BLaER1 (cell line): ENCODE measurements around the gene ZFP36L2.
A peak's percentile ranks its signal among the peaks of the same experiment; 100 is the strongest.

Experiments used
- H3K27ac ChIP-seq: shearing (Covaris generic); formaldehyde crosslinking; 2 replicates; pipeline ENCODE4 v1.8.1; 2022
- H3K27me3 ChIP-seq: shearing (Covaris generic); formaldehyde crosslinking; 2 replicates; pipeline ENCODE4 v1.8.1; 2022
- H3K36me3 ChIP-seq: shearing (Covaris generic); formaldehyde crosslinking; 2 replicates; pipeline ENCODE4 v1.8.1; 2022
- H3K4me1 ChIP-seq: shearing (Covaris generic); formaldehyde crosslinking; 2 replicates; pipeline ENCODE4 v1.8.1; 2022
- H3K4me2 ChIP-seq: shearing (Covaris generic); formaldehyde crosslinking; 2 replicates; pipeline ENCODE4 v1.8.1; 2022
- H3K4me3 ChIP-seq: shearing (Covaris generic); formaldehyde crosslinking; 2 replicates; pipeline ENCODE4 v1.8.1; 2022
- H3K9ac ChIP-seq: shearing (Covaris generic); formaldehyde crosslinking; 2 replicates; pipeline ENCODE4 v1.8.1; 2022
- H3K9me3 ChIP-seq: shearing (Covaris generic); formaldehyde crosslinking; 2 replicates; pipeline ENCODE4 v1.8.1; 2022
- H4K20me1 ChIP-seq: shearing (Covaris generic); formaldehyde crosslinking; 2 replicates; pipeline ENCODE4 v1.8.1; 2022
- Cebpa-rat ChIP-seq: shearing (Covaris generic); IDR thresholded peaks from 2 replicates; pipeline ENCODE4 v1.8.1; 2022

The ZFP36L2 gene

GRCh38 chr2:43184339-43184895 lies 42.0 kb downstream of the ZFP36L2 start:
- H3K4me2 ChIP-seq: peak overlapping the region; percentile 98; the same call in 1 of the 2 replicates
- no peaks in the 10 kb centered on the region for H3K9me3 ChIP-seq
- H3K4me1 ChIP-seq: peaks cover 100% of the 10 kb centered on the region
- no peak overlapping the region for H3K9ac ChIP-seq
- no peak overlapping the region for H3K27ac ChIP-seq
- peaks cover 95% of the 10 kb centered on the region for H3K36me3 ChIP-seq
- no peaks in the 10 kb centered on the region for H3K27me3 ChIP-seq
- peaks cover 99% of the 10 kb centered on the region for H4K20me1 ChIP-seq
- TF ChIP-seq Cebpa-rat: no peak
- H3K4me3 ChIP-seq: no peak overlapping the region

- H3K36me3 ChIP-seq: peaks cover 95% of the 10 kb centered on the region
- H3K27ac ChIP-seq: no peak overlapping the region
- H3K27me3 ChIP-seq: no peaks in the 10 kb centered on the region
- peaks cover 100% of the 10 kb centered on the region for H3K4me1 ChIP-seq
- H4K20me1 ChIP-seq: peaks cover 99% of the 10 kb centered on the region
- no peaks in the 10 kb centered on the region for H3K9me3 ChIP-seq
- TF ChIP-seq Cebpa-rat: no peak
- peak overlapping the region; percentile 13; the same call in 1 of the 2 replicates for H3K4me2 ChIP-seq
- H3K4me3 ChIP-seq: no peak overlapping the region
- no peak overlapping the region for H3K9ac ChIP-seq
These were observed 42.7 kb downstream of the ZFP36L2 start for GRCh38 chr2:43183743-43184142.

- no peak overlapping the region for H3K9ac ChIP-seq
- no peak for TF ChIP-seq Cebpa-rat
- H3K4me3 ChIP-seq: no peak overlapping the region
- H3K27me3 ChIP-seq: no peaks in the 10 kb centered on the region
- H4K20me1 ChIP-seq: peaks cover 99% of the 10 kb centered on the region
- H3K36me3 ChIP-seq: peaks cover 89% of the 10 kb centered on the region
- peaks cover 100% of the 10 kb centered on the region for H3K4me1 ChIP-seq
- H3K27ac ChIP-seq: 0 out of 2 replicates have a peak overlapping the region, but pooled peaks have one; percentile 36
- H3K9me3 ChIP-seq: no peaks in the 10 kb centered on the region
- peak overlapping the region; percentile 48 for H3K4me2 ChIP-seq
These were observed 45.5 kb downstream of the ZFP36L2 start for GRCh38 chr2:43180897-43181296.

GRCh38 chr2:43179942-43180341 lies 46.5 kb downstream of the ZFP36L2 start:
- Histone ChIP-seq H3K4me3 (no peak overlapping the region), H3K4me2 (peak overlapping the region; percentile 94)

GRCh38 chr2:43178602-43179542 lies 47.5 kb downstream of the ZFP36L2 start:
- Histone ChIP-seq H4K20me1 (peaks cover 99% of the 10 kb centered on the region; the same call in 1 of the 2 replicates), H3K9ac (peak overlapping the region; percentile 72), H3K9me3 (no peaks in the 10 kb centered on the region), H3K36me3 (peaks cover 72% of the 10 kb centered on the region), H3K27me3 (no peaks in the 10 kb centered on the region), H3K27ac (peak overlapping the region; percentile 83), H3K4me3 (peak overlapping the region; percentile 0; the same call in 1 of the 2 replicates), H3K4me1 (peaks cover 100% of the 10 kb centered on the region), H3K4me2 (peak overlapping the region; percentile 94)
- no peak for TF ChIP-seq Cebpa-rat

More at GRCh38 chr2:43179942-43180341, 46.5 kb downstream of the ZFP36L2 start:
- H3K9me3 ChIP-seq: no peaks in the 10 kb centered on the region
- no peak for TF ChIP-seq Cebpa-rat
- peaks cover 100% of the 10 kb centered on the region for H3K4me1 ChIP-seq
- no peaks in the 10 kb centered on the region for H3K27me3 ChIP-seq
- H3K27ac ChIP-seq: no peak overlapping the region
- H3K36me3 ChIP-seq: peaks cover 80% of the 10 kb centered on the region
- H3K9ac ChIP-seq: no peak overlapping the region
- peaks cover 99% of the 10 kb centered on the region for H4K20me1 ChIP-seq

GRCh38 chr2:43178055-43178598 lies 48.3 kb downstream of the ZFP36L2 start:
- Histone ChIP-seq H3K4me2 (peak overlapping the region; percentile 94), H3K27me3 (no peaks in the 10 kb centered on the region), H3K9ac (peak overlapping the region; percentile 72; the same call in 1 of the 2 replicates), H3K36me3 (peaks cover 72% of the 10 kb centered on the region), H4K20me1 (peaks cover 99% of the 10 kb centered on the region; the same call in 1 of the 2 replicates), H3K9me3 (no peaks in the 10 kb centered on the region), H3K4me1 (peaks cover 100% of the 10 kb centered on the region), H3K4me3 (no peak overlapping the region; the same call in 1 of the 2 replicates), H3K27ac (peak overlapping the region; percentile 83)
- no peak for TF ChIP-seq Cebpa-rat

- Histone ChIP-seq H3K36me3 (peaks cover 58% of the 10 kb centered on the region; the same call in 1 of the 2 replicates), H3K4me3 (no peak overlapping the region), H3K27ac (peak overlapping the region; percentile 84), H3K4me2 (peak overlapping the region; percentile 94), H3K4me1 (peaks cover 100% of the 10 kb centered on the region), H3K27me3 (no peaks in the 10 kb centered on the region), H3K9ac (peak overlapping the region; percentile 72), H4K20me1 (peaks cover 98% of the 10 kb centered on the region; the same call in 1 of the 2 replicates), H3K9me3 (no peaks in the 10 kb centered on the region)
- TF ChIP-seq Cebpa-rat: no peak
These were observed 50.0 kb downstream of the ZFP36L2 start for GRCh38 chr2:43176449-43176848.

- H4K20me1 ChIP-seq: peaks cover 98% of the 10 kb centered on the region; the same call in 1 of the 2 replicates
- H3K4me3 ChIP-seq: peak overlapping the region; percentile 51; the same call in 1 of the 2 replicates
- no peaks in the 10 kb centered on the region for H3K9me3 ChIP-seq
- H3K27ac ChIP-seq: peak overlapping the region; percentile 84
- H3K9ac ChIP-seq: peak overlapping the region; percentile 72
- TF ChIP-seq Cebpa-rat: no peak
- peaks cover 52% of the 10 kb centered on the region; the same call in 1 of the 2 replicates for H3K36me3 ChIP-seq
- no peaks in the 10 kb centered on the region for H3K27me3 ChIP-seq
- peak overlapping the region; percentile 94 for H3K4me2 ChIP-seq
- H3K4me1 ChIP-seq: peaks cover 100% of the 10 kb centered on the region
These were observed 50.5 kb downstream of the ZFP36L2 start for GRCh38 chr2:43175876-43176275.

GRCh38 chr2:43175020-43175441 lies 51.4 kb downstream of the ZFP36L2 start:
- Histone ChIP-seq H3K9me3 (no peaks in the 10 kb centered on the region), H3K4me2 (peak overlapping the region; percentile 94), H3K4me1 (peaks cover 100% of the 10 kb centered on the region), H3K4me3 (peak overlapping the region; percentile 51), H3K27ac (peak overlapping the region; percentile 84), H4K20me1 (peaks cover 97% of the 10 kb centered on the region; the same call in 1 of the 2 replicates), H3K9ac (peak overlapping the region; percentile 72), H3K27me3 (no peaks in the 10 kb centered on the region), H3K36me3 (peaks cover 44% of the 10 kb centered on the region; the same call in 1 of the 2 replicates)
- TF ChIP-seq Cebpa-rat: no peak
